Measurements from ENCODE around the gene OR51Q1.
A peak's percentile ranks its signal among the peaks of the same experiment; 100 is the strongest.

OR51Q1 gene

GRCh38 chr11:5460983-5461621, 39.2 kb downstream of the OR51Q1 start:
- DNase-seq (ENCODE audit: insufficient read length, low spot score) (no peak), FAIRE-seq (no peak)
- no peak for TF ChIP-seq POLR2A (IDR thresholded peaks at IDR 0.05; ENCODE audit: low read depth, low read length)

DNA sequence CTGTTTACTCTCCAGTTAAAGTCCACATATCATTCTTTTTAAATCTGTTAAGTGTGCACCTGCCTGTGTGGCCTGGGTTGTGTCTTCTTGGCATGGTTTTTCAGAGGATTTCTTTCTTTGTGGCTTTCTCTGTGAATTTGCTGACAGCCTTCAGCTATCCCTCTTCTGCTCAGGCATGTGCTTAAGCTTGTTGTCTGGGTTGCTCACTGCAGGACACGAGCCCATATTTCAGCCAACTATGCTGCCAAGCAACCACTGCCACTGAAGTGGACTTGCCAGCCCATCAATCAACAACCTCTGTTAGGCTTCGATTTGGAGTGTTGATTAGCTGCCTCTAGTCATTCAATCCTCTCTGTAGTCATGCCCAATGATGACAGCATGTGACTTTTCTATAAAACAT, 45.6 kb downstream of the OR51Q1 start:
- DNase-seq (ENCODE audit: insufficient read length, low spot score) (no peak), FAIRE-seq (peak; percentile 20)
- no peak for TF ChIP-seq POLR2A (IDR thresholded peaks at IDR 0.05; ENCODE audit: low read depth, low read length)
